Anterior cingulate cortex (tissue), 58 donors: ENCODE data around the gene MUC16.
"Not testable (repeated sequence)": the region's sequence is repeated elsewhere in the genome, so short reads cannot be mapped to it uniquely, and the experiment has no call there.

Experiments
- DNase-seq, 58 donors: peaks; one replicate each; lab custom pipeline; 2025; lab: John Stamatoyannopoulos, UW

MUC16 gene

DNA sequence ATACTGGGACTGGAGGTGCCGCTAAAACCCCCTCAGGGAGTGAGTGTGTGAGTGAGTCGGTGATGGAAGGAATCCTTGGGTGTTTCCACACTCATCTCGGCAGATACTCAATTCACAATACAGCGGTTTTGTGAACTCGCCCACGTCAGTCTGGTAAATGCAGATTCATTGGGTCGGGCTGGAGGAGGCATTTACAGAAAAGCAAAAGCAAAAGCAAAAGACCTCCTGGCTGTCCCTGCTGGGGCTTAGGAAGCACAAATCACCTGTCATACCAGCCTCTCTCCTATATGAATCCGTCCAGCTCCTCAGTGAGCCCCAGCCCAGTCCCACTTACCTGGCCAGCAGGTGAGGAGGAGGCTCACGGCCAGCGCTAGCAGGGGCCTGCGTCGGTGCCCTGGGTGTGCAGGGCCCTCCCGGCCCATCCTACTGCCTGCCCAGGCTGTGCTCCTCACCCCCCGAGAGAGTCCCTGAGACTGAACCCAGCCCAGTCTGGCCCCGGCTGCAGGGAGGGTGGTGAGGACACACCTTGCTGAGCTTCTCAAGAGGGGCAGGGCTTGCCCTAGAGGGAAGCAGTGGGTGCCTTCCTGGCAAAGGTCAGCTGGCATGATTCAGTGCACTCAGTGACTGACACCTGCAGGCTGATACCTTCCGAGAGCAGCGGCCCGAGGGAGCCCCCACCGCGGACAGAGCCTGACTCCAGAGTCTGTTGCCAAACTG, at the start of gene MUC16:
MUC16 (minus strand) TSS at position 475 of the 717 bp plus-strand sequence.
- DNase-seq: no peak

DNA sequence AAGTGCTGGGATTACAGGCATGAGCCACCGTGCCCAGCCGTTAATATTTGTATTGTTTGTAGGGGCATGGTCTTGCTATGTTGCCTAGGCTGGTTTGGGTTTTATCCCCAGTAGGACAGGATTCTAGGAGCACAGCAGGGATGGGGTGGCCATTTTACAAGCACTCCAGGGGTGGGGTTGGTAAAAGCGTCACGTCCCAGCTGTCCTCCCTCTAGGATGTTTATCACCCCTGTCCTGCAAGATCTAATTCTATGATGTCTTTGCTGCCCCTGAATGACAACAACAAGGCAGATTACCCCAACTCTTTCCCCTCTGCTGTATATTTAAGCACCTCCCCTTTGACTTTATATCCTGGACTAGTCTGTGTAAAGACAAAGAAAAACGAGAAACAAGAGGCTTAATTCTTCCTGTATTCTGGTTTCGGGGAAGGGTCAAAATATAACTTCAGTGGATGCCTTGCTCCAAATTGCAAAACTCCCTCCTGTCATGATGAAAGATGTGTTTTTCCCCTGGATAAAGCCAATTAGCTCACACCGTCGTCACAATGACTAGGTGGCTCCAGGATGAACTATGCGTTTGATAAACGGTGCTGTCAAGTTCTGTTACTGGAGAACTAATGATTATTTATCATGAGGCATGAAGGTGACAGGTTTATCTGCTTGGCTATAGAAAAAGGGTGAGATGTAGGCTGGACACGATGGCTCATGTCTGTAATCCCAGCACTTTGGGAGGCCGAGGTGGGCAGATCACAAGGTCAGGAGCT, 48.9 kb upstream of the MUC16 start:
- DNase-seq: no peak

DNA sequence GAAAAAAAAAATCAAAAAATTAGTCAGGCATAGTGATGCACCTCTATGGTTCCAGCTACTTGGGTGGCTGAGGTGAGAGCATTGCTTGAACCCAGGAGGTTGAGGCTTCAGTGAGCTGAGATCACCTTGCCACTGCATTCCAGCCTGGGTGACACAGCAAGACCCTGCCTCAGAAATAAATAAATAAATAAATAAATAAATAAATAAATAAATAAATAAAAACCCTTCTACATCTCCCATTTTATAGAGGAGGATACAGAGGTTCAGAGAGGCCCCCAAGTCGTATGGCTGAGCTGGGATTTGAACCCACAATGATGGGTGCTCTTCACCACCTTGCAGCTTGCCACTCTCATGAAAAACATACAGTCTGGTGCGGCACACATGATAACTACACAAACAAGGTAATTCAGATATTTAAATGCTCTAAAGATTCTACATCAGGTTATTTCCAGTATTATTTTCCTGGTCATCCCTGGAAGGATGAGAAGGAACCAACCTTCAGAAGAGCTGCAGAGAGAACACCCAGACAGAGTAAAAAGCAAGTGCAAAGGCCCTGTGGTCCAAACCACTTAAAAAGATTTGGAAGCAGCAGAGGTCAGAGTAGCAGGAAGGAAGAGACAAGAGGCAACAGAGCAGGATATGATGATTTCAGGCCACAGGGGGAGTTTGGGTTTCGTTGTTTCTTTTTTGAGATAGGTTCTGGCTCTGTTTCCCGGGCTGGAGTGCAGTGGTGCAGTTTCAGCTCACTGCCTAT, 47.5 kb upstream of the MUC16 start:
- DNase-seq: no peak

DNA sequence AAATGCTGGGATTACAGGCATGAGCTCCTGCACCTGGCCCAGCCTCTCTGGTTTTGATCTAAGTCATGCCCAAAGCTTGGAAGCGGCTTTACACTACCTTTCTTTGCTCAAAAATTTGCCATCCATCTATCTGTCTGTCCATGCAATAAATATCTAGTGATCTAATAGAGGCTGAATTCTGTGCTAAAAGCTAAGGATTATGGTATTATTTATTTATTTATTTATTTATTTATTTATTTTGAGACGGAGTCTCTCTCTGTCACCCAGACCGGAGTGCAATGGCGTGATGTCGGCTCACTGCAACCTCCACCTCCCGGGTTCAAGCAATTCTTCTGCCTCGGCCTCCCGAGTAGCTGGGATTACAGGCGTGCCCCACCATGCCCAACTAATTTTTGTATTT, 45.9 kb upstream of the MUC16 start:
- DNase-seq: not testable (repeated sequence)

DNA sequence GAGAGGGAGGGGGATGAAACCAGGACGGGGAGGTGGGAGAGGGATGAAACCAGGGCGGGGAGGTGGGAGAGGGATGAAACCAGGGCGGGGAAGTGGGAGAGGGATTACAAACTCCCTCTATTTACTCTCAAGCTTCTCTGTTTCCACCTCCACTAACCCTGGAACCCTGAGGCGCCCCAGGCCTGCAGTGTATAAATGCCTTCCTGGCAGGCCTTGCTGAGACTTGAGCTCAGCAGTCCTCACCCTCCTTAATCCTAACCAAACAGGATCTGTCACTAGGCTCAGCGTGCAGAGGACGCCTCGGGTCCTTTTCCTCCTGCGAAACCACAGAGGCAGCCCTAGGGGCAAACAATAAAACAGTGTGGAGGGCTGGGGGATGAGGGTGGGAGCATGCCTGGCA, 44.6 kb upstream of the MUC16 start:
- DNase-seq: no peak

DNA sequence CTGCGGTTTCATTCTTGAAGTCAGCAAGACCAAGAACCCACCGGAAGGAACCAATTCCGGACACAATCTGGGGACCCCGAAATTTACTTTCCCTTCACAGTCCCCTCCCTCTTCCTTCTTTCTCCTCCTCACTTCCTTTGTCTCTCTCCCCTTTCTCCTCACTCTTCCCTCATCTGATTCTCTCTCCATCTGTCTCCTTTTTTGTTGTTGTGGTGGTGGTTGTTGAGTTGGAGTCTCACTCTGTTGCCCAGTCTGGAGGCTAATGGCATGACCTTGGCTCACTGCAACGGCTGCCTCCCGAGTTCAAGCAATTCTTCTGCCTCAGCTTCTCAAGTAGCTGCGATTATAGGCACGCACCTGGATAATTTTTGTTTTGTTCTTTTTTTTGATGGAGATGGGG, 44.0 kb upstream of the MUC16 start:
- DNase-seq: no peak

DNA sequence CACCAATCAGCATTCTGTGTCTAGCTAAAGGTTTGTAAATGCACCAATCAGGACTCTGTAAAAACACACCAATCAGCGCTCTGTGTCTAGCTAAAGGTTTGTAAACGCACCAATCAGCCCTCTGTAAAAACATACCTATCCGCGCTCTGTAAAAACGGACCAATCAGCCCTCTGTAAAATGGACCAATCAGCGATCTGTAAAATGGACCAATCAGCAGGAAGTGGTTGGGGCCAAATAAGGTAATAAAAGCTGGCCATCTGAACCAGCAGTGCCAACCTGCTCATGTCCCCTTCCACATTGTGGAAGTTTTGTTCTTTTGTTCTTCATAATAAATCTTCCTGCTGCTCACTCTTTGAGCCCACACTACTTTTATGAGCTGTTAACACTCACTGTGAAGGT, 43.5 kb upstream of the MUC16 start:
- DNase-seq: not testable (repeated sequence)

DNA sequence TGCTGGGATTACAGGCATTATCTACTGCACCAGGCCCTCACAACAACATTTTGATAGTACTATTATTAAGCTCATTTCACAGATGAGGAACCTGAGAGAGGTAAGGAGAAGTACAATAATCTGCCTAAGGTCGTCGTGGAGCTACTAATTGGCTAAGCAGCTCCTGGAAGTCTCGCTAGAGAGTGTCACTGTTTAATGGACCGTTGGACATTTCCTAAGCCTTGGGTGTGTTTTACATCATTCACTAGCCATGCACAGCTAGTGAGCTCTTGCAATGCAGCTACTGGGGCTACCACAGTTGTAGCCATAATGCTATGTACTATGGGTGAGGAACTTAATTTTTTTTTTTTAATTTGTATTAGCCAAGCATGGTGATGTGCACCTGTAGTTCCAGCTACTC, 42.7 kb upstream of the MUC16 start:
- no peak for DNase-seq

DNA sequence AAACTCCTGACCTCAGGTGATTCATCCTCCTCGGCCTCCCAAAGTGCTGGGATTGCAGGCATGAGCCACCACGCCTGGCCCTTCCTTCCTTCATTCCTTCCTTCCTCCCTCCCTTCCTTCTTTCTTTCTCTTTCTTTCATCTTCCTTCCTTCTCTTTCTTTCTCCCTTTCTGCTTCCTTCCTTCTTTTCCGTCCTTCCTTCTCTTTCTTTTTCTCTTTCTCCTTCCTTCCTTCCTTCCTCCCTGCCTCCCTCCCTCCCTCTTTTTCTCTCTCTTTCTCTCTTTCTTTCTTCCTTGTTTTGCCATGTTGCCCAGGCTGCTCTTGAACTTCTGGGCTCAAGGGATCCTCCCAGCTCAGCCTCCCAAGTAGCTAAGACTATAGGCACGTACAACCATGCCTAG, 36.5 kb upstream of the MUC16 start:
- DNase-seq: no peak

DNA sequence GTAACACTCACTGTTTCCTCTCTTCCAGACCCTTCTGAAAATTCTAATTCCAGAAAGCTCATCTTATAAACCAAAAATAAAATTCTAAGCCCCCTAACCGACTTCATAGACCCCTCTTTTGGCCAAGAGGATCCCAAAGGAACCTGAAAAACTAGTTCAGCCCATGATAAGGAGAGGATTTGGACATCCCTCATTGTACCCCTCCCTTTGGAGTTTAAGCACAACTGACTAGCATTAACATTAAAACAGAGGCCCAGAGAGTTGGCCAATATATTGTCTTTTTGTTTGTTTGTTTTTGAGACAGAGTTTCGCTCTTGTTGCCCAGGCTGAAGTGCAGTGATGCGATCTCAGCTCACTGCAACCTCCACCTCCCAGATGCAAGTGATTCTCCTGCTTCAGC, 34.2 kb upstream of the MUC16 start:
- DNase-seq: no peak

DNA sequence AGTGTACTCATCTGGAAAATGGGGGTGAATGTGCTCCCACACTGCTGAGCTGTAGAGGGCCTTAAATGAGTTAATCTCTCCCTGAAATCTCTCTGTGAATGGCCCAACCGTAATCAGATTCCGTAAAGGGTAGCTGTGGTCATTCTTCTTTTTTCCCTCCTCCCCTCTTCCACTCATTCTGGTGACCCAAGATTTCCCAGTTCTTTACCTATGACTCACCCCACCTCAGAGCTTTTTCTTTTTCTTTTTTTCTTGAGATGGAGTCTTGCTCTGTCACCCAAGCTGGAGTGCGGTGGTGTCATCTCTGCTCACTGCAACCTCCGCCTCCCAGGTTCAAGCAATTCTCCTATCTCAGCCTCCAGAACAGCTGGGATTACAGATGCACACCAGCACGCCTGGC, 33.3 kb upstream of the MUC16 start:
- no peak for DNase-seq

DNA sequence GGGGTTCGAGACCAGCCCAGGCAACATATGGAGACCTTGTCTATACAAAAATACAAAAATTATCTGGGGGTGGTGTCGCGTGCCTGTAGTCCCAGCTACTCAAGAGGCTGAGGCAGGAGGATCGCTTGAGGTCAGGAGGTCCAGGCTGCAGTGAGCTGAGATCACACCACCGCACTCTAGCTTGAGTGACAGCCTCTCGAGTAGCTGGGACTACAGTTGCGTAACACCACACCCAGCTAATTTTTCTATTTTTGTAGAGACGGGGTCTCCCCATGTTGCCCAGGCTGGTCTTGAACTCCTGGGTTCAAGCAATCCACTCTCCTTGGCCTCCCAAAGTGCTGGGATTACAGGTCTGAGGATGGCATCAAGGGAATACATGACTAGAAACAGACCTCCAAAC, 30.8 kb upstream of the MUC16 start:
- DNase-seq: no peak

DNA sequence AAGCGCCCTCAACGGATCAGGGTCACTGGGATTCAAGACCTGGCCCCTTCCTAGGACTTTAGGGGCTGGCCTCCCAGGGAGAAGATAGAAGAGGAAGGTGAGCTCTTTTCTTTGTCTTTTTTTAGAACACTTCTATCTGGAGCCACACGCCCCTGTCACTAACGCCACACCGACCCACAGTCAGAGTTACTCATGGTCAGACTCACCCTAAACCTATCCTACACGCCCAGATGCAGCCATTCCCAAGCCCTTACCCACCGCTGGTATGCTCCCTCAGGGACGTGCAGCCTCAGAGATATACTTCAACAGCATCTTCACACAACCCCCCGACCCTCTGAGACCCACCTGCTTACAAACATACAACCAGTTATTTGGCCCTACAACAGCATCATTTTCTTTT, 29.9 kb upstream of the MUC16 start:
- no peak for DNase-seq

DNA sequence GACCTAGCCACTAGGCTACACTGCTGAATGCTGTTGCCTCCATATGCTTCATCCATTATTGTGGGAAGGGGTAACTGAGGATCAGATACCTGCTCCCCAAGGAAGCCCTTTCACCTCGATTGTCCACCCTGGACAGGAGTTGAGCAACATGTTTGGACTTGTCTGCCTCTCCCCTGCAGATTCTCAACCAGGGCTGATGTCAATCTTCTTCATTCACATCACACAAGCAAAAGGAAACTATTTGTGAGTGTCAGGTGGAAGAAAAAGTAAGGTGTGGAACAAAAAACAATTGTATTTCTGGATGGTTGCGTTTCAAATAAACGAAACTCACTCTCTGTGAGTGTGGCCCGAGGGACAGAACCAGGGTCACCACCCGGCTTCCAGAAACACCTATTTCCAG, 29.5 kb upstream of the MUC16 start:
- no peak for DNase-seq

DNA sequence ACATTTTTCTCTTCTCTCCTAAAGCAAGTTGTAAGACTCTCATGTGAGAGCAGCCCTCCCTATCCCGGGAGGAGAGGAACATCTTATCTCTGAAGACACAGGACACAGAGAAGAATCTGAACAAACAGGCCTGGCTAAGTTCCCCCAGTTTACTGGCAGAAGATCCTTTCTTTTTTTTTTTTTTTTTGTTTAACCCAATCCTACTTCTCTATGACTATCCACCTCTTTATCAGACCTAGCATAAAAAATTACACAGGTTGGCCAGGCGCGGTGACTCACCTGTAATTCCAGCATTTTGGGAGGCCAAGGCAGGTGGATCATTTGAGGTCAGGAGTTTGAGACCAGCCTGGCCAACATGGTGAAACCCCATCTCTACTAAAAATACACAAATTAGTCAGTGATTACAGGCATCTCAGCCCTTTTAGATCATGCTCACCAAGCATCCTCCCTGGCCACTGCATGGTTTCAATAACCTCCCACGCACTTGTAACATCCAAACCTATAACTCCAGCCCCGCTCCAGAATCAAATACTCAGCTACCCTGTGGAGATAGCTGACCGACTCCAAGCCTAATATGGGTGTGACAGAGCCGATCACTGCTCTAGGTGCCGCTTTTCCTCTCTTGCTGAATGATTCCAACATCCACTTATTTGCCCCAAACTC, 27.3 kb upstream of the MUC16 start:
- no peak for DNase-seq

DNA sequence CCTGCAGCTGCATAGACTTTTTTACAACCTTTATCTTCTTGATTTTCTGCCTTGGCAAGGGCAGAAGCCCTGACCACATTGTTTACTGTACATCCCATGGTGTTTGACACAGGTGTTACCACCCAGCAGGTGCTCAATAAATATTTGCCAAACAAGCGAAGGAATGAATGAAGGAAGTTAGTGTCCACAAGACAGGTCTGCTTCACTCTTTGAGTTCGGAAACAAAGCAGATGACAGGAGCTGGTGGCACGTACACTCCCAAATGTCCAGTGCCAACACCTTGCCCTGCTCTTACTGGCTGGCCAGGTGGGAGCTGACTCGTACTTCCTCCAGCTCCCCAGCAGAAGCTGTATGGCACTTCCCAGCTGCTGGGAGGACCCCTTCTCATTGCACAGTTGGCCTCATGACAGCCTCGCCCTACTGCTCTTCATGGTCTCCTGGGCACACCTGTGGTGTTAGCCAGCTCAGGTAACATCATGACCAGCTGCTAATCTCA, 22.0 kb upstream of the MUC16 start:
- no peak for DNase-seq

DNA sequence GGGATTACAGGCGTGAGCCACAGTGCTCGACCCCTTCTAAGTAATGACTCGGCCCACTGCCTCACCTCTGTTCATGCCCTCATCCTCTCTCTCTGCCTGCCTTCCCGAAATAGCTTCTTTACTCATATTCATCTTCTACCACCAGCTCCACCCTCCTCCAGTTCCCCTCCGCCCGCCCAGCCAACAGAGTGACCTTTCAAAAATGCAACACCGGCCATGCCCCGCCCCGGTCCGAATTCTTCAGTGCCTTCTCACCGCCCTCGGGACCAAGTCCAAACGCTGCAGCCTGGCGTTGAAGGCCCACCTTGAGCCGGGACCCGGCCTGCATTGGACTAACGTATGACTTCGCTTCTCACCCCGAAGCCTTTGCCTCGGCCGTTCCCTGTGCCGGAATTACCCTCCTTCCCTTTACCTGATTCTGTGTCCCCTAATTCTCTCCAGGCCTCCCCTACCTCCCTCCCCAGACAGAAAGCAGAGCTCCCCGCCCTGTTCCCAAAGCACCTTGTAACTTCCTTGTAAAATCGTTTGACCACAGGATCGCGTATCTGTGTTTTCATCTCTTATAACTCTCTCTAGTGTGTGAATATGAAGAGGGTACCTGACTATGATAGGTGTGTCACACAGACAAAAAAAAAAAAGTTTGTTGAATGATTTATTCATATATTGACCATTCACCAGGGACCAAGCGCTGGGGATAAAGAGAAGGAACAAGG, 8.1 kb upstream of the MUC16 start:
- no peak for DNase-seq

DNA sequence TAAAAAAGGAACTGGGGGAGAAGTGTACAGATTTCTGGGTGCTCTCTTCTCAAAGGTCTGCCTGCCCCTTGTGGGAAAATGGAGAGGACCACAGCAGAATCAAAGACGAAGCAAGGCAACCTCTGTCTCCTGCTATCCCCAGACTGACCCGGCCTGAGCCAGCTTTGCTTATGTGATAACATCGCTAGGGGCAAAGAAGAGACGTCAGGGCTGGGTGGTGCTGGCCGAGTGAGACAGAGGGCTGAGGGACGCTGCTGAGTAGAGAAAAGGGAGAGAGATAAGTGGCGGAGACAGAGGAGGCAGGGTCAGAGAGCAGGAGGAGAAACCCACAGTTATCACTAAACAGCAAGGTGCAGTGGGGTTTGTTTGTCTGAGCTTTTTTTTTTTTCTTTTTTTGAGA, 4.6 kb upstream of the MUC16 start:
- no peak for DNase-seq

DNA sequence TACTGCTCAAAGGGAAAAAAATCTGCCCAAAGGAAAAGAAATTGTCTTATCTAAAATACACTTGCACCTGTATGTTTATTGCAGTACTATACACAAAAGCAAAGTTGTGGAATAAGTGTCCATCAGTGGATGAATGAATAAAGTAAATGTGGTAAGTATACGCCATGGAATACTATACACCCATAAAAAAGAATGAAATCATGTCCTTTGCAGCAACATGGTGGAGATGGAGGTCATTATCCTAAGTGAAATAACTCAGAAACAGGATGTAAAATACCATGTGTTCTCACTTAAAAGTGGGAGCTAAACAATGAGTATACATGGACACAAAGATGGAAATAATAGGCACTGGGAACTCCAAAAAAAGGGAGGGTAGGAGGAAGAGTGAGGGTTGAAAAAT, 3.8 kb upstream of the MUC16 start:
- no peak for DNase-seq

DNA sequence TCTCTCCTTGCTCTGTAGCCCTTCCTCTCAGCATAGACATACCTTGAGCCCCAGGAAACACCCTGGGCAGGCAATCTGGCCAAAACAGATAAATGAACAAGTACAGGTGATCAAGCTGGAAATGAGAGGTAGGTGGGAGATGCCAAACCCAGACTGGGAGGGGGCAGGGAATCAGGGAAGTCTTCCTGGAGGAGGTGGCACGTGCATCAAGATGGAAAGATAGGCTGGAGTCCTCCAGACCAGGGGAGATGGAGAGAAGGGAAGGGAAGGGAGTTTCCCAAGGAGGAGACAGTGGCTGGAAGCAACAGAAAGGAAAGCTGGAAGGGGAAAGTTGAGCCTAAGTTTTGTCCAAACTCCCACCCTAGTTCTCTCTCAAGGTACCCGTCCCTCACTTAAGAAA, 1.7 kb upstream of the MUC16 start:
- DNase-seq: no peak
